ENCODE results near the gene SPAG6.

SPAG6 gene

GRCh38 chr10:22410846-22411245, 65.5 kb downstream of the SPAG6 start:
- no peak overlapping the region for H3K27ac ChIP-seq
- POLR2A ChIA-PET (ENCODE audit: low non-redundant PET): no interaction called here
- TF ChIP-seq, protein P1, sequence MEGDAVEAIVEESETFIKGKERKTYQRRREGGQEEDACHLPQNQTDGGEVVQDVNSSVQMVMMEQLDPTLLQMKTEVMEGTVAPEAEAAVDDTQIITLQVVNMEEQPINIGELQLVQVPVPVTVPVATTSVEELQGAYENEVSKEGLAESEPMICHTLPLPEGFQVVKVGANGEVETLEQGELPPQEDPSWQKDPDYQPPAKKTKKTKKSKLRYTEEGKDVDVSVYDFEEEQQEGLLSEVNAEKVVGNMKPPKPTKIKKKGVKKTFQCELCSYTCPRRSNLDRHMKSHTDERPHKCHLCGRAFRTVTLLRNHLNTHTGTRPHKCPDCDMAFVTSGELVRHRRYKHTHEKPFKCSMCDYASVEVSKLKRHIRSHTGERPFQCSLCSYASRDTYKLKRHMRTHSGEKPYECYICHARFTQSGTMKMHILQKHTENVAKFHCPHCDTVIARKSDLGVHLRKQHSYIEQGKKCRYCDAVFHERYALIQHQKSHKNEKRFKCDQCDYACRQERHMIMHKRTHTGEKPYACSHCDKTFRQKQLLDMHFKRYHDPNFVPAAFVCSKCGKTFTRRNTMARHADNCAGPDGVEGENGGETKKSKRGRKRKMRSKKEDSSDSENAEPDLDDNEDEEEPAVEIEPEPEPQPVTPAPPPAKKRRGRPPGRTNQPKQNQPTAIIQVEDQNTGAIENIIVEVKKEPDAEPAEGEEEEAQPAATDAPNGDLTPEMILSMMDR (conservative IDR thresholded peaks at IDR 0.05; ENCODE audit: low read depth): no peak
- no peak for DNase-seq (ENCODE audit: low spot score)
- CTCF ChIA-PET: no interaction called here

GRCh38 chr10:22414146-22414545, 68.8 kb downstream of the SPAG6 start:
- TF ChIP-seq, protein P1 (conservative IDR thresholded peaks at IDR 0.05; ENCODE audit: low read depth): no peak
- no peak overlapping the region for H3K27ac ChIP-seq
- CTCF ChIA-PET: no interaction called here
- no peak for DNase-seq (ENCODE audit: low spot score)
- POLR2A ChIA-PET (ENCODE audit: low non-redundant PET): no interaction called here

- ChIA-PET POLR2A (ENCODE audit: low non-redundant PET) (no interaction called here), CTCF (interaction anchor here (0.6 kb wide), 1 partner anchor 32 kb away, joined by 4 read pairs; no protein-coding TSS in a partner anchor)
- H3K27ac ChIP-seq: no peak overlapping the region
- TF ChIP-seq, protein P1 (conservative IDR thresholded peaks at IDR 0.05; ENCODE audit: low read depth): no peak
- no peak for DNase-seq (ENCODE audit: low spot score)
These were observed 69.8 kb downstream of the SPAG6 start for GRCh38 chr10:22415072-22415471.

GRCh38 chr10:22417736-22418268, 72.5 kb downstream of the SPAG6 start:
- POLR2A ChIA-PET (ENCODE audit: low non-redundant PET): no interaction called here
- no peak overlapping the region for H3K27ac ChIP-seq
- CTCF ChIA-PET: interaction anchor here (0.6 to 0.7 kb wide), 2 partner anchors 72 to 406 kb away, joined by 3 read pairs; partner anchors contain the start of gene SPAG6
- TF ChIP-seq, protein P1 (conservative IDR thresholded peaks at IDR 0.05; ENCODE audit: low read depth): no peak
- no peak for DNase-seq (ENCODE audit: low spot score)

GRCh38 chr10:22420787-22421517, 75.7 kb downstream of the SPAG6 start:
- no peak for DNase-seq (ENCODE audit: low spot score)
- TF ChIP-seq, protein P1 (conservative IDR thresholded peaks at IDR 0.05; ENCODE audit: low read depth): no peak; the same call in 1 of the 2 replicates
- no peak overlapping the region for H3K27ac ChIP-seq
- CTCF ChIA-PET: no interaction called here
- POLR2A ChIA-PET (ENCODE audit: low non-redundant PET): no interaction called here

GRCh38 chr10:22426653-22427052, 81.4 kb downstream of the SPAG6 start:
- no peak for DNase-seq (ENCODE audit: low spot score)
- ChIA-PET CTCF (interaction anchor here (0.6 kb wide), 1 partner anchor 100 kb away, joined by 3 read pairs; no protein-coding TSS in a partner anchor), POLR2A (ENCODE audit: low non-redundant PET) (no interaction called here)
- H3K27ac ChIP-seq: no peak overlapping the region
- TF ChIP-seq, protein P1 (conservative IDR thresholded peaks at IDR 0.05; ENCODE audit: low read depth): no peak

Measured in RWPE1 (cell line).